K562 (cell line): ENCODE measurements around the gene ZNF616. TPM values are rescaled to one million over a fixed set of nuclear protein-coding genes. Genes with fewer than 3 reads are reported as not detected.

Experiments used
- C11orf30 ChIP-seq: fragments of 450-650 bp; IDR thresholded peaks from 2 replicates; pipeline ENCODE4 v1.6.1; 2016; ENCODE audit warnings: low read depth, mild to moderate bottlenecking
- FOXK2 ChIP-seq, 2 experiments: fragments of 450-650 bp; IDR thresholded peaks in 1 of 2; conservative IDR thresholded peaks in 1 of 2; 2 replicates each; pipeline ENCODE4 v1.6.1; 2016; ENCODE audit warnings: low read depth in 2 of 2, mild to moderate bottlenecking in 1 of 2
- KDM5B ChIP-seq: fragments of 200-600 bp; sonication (generic); IDR thresholded peaks from 2 replicates; pipeline ENCODE4 v1.6.1; 2012; ENCODE audit warnings: low read depth, mild to moderate bottlenecking, moderate library complexity, low read length, control low read depth, inconsistent platforms; ENCODE audit not compliant: insufficient replicate concordance
- MTA3 ChIP-seq: fragments of 450-650 bp; formaldehyde crosslinking; IDR thresholded peaks from 2 replicates; pipeline ENCODE4 v1.6.1; 2017; ENCODE audit warnings: mild to moderate bottlenecking, borderline replicate concordance
- NCOA4 ChIP-seq: fragments of 450-650 bp; IDR thresholded peaks from 2 replicates; pipeline ENCODE4 v1.6.1; 2018; ENCODE audit warnings: mild to moderate bottlenecking; ENCODE audit not compliant: partially characterized antibody
- NR2F6 ChIP-seq: fragments of 450-650 bp; formaldehyde crosslinking; IDR thresholded peaks from 2 replicates; pipeline ENCODE4 v1.4.0; 2020; ENCODE audit warnings: mild to moderate bottlenecking
- NRF1 ChIP-seq, 2 experiments: fragments of 450-650 bp; IDR thresholded peaks in 1 of 2; conservative IDR thresholded peaks in 1 of 2; 2 replicates each; pipeline ENCODE4 v1.6.1; 2014; ENCODE audit warnings: mild to moderate bottlenecking in 2 of 2
- POLR2H ChIP-seq: IDR thresholded peaks from 2 replicates; pipeline ENCODE4 v1.6.1; 2016; ENCODE audit warnings: missing genetic modification characterization, low read depth, mild to moderate bottlenecking, control low read depth, missing compliant biosample characterization, moderate library complexity
- ZBTB8A ChIP-seq: fragments of 450-650 bp; IDR thresholded peaks from 2 replicates; pipeline ENCODE4 v1.6.1; 2018; ENCODE audit warnings: mild to moderate bottlenecking, moderate library complexity; ENCODE audit not compliant: partially characterized antibody
- ZNF764 ChIP-seq: fragments of 250-450 bp; sonication (Bioruptor Pico); IDR thresholded peaks from 2 replicates; pipeline ENCODE4 v1.4.0; 2020; ENCODE audit warnings: low read depth, mild to moderate bottlenecking, moderate library complexity
- polyA plus RNA-seq, 8 experiments: library from polyadenylated mRNA; depleted of rRNA in 4 of 8; stranded (reverse) in 5 of 8; unstranded in 3 of 8; fragments of >200 nt; fragmentation: Nextera tagmentation in 2 of 8; fragmentation: Illumina TruSeq in 1 of 8; extraction: Ambion mirVana in 2 of 8; extraction: Trizol in 1 of 8; gene quantifications; 2 replicates each; pipeline versions ENCODE4 v1.2.1 to v1.2.3, GENCODE V29; 2011 to 2014; ENCODE audit warnings: inconsistent platforms in 1 of 8, missing spikeins in 1 of 8
- total RNA-seq, 7 experiments: library from RNA; depleted of rRNA in 6 of 7; stranded (reverse); fragments of >200 nt in 6 of 7; fragmentation: Illumina TruSeq in 2 of 7; extraction: Trizol in 2 of 7; gene quantifications; 2 replicates each; pipeline versions ENCODE4 v1.2.1 to v1.2.3, GENCODE V29; 2011 to 2021; ENCODE audit warnings: low replicate concordance in 1 of 7
- TF ChIP-seq, protein P1 (sequence below): fragments of 450-650 bp; formaldehyde crosslinking; IDR thresholded peaks from 2 replicates; pipeline ENCODE4 v1.4.0; 2022; ENCODE audit warnings: missing genetic modification characterization
- TF ChIP-seq, protein P2 (sequence below): IDR thresholded peaks from 2 replicates; pipeline ENCODE4 v1.6.1; 2011; ENCODE audit warnings: borderline replicate concordance, low read depth, mild to moderate bottlenecking, moderate library complexity, low read length; ENCODE audit not compliant: insufficient read depth, poor library complexity, severe bottlenecking
- TF ChIP-seq, protein P3 (sequence below), 2 experiments: fragments of 450-650 bp in 1 of 2; sonication (generic) in 1 of 2; formaldehyde crosslinking in 1 of 2; IDR thresholded peaks; 2 replicates each; pipeline versions ENCODE4 v1.7.1 to v1.9.0; 2016 to 2022; ENCODE audit warnings: inconsistent platforms in 1 of 2, mild to moderate bottlenecking in 1 of 2, missing genetic modification reagents in 1 of 2

ZNF616 gene
- total and polyA plus RNA-seq, 9 of the 15 experiments (the other 6 are each of a cell fraction or from before 2014, with no cell fraction given) = 3.4 to 13.0 (median 6.7) TPM

DNA sequence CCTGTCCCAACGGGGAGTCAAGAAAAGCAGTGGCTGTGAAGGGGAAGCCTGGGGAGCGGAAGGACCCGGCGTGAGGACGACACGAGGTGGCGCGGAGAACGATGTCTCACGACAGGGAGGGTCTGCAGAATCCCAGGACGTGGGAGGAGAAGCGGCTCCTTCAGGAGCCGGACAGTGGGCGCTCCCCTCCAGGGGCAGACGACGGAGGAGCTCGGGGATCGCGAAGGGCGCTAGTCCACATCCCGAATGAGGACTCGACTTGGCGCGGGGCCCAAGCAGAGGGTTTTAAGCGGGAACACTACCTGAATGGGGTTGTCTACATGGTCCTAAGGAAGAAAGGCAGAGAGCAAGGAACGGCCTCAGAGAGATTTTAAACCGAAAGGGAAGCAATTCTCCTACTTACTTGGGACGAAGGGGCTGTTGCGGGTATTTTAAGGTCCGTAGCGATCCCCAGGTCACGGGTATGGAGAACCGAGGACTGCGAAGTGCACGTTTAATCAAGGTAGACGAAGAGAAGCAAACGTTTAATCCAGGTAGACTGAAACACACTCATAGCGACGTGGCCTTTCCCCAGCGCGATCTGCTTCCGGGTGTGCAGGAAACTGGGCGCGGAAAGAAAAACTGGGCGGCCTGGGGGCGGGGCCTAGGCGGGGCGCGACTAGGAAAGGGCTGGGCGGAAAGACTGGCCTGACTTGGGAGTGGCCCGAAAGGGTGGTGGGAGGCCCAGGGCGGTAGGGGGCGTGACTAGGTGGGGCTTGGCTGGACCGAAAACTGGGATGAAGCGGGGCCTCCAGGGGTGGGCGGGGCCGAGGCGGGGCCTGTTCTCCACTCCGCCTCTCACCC, 44.3 kb downstream of the ZNF616 start, which contains the start of gene ZNF841 (continued):
- TF ChIP-seq ZNF764 (CRISPR knock-in tag) (no peak), MTA3 (0 out of 2 replicates have a peak, but pooled peaks have one; percentile 20), NR2F6 (CRISPR knock-in tag) (no peak), NRF1 (conservative IDR thresholded peaks at IDR 0.05 in 1 of 2, IDR thresholded peaks at IDR 0.05 in 1 of 2) (peak in 1 of 2 experiments; percentile 43; a peak in 2 of 4 replicates), NCOA4 (no peak), ZBTB8A (no peak), POLR2H (peak; percentile 73), FOXK2 (conservative IDR thresholded peaks at IDR 0.05 in 1 of 2, IDR thresholded peaks at IDR 0.05 in 1 of 2; ENCODE audit: low read depth in 2 of 2) (0 out of 4 replicates have a peak, but pooled peaks of 1 of the 2 experiments have one; percentile 30), KDM5B (peak; percentile 71), C11orf30 (peak; percentile 33; the same call in 1 of the 2 replicates)
- TF ChIP-seq, protein P1, sequence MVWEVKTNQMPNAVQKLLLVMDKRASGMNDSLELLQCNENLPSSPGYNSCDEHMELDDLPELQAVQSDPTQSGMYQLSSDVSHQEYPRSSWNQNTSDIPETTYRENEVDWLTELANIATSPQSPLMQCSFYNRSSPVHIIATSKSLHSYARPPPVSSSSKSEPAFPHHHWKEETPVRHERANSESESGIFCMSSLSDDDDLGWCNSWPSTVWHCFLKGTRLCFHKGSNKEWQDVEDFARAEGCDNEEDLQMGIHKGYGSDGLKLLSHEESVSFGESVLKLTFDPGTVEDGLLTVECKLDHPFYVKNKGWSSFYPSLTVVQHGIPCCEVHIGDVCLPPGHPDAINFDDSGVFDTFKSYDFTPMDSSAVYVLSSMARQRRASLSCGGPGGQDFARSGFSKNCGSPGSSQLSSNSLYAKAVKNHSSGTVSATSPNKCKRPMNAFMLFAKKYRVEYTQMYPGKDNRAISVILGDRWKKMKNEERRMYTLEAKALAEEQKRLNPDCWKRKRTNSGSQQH (CRISPR knock-in tag) = no peak
- TF ChIP-seq, protein P2, sequence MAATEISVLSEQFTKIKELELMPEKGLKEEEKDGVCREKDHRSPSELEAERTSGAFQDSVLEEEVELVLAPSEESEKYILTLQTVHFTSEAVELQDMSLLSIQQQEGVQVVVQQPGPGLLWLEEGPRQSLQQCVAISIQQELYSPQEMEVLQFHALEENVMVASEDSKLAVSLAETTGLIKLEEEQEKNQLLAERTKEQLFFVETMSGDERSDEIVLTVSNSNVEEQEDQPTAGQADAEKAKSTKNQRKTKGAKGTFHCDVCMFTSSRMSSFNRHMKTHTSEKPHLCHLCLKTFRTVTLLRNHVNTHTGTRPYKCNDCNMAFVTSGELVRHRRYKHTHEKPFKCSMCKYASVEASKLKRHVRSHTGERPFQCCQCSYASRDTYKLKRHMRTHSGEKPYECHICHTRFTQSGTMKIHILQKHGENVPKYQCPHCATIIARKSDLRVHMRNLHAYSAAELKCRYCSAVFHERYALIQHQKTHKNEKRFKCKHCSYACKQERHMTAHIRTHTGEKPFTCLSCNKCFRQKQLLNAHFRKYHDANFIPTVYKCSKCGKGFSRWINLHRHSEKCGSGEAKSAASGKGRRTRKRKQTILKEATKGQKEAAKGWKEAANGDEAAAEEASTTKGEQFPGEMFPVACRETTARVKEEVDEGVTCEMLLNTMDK = no peak
- TF ChIP-seq, protein P3, sequence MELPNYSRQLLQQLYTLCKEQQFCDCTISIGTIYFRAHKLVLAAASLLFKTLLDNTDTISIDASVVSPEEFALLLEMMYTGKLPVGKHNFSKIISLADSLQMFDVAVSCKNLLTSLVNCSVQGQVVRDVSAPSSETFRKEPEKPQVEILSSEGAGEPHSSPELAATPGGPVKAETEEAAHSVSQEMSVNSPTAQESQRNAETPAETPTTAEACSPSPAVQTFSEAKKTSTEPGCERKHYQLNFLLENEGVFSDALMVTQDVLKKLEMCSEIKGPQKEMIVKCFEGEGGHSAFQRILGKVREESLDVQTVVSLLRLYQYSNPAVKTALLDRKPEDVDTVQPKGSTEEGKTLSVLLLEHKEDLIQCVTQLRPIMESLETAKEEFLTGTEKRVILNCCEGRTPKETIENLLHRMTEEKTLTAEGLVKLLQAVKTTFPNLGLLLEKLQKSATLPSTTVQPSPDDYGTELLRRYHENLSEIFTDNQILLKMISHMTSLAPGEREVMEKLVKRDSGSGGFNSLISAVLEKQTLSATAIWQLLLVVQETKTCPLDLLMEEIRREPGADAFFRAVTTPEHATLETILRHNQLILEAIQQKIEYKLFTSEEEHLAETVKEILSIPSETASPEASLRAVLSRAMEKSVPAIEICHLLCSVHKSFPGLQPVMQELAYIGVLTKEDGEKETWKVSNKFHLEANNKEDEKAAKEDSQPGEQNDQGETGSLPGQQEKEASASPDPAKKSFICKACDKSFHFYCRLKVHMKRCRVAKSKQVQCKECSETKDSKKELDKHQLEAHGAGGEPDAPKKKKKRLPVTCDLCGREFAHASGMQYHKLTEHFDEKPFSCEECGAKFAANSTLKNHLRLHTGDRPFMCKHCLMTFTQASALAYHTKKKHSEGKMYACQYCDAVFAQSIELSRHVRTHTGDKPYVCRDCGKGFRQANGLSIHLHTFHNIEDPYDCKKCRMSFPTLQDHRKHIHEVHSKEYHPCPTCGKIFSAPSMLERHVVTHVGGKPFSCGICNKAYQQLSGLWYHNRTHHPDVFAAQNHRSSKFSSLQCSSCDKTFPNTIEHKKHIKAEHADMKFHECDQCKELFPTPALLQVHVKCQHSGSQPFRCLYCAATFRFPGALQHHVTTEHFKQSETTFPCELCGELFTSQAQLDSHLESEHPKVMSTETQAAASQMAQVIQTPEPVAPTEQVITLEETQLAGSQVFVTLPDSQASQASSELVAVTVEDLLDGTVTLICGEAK (IDR thresholded peaks at IDR 0.05) = peak; percentile 94
- TF ChIP-seq, protein P3 (CRISPR knock-in tag; IDR thresholded peaks at IDR 0.05) = no peak
